Left renal pelvis (tissue), 4 donors: ENCODE measurements around the gene MGLL. TPM values are rescaled to one million over a fixed set of nuclear protein-coding genes. Genes with fewer than 3 reads are reported as not detected.

Source experiments
- DNase-seq, 4 donors: peaks; one replicate each; pipeline ENCODE4 v3.0.0-alpha.2; 2013; ENCODE audit warnings: low read depth in 4 of 4, low spot score in 3 of 4
- polyA plus RNA-seq, 4 donors: library from polyadenylated mRNA; unstranded; fragments of 120-200 nt; gene quantifications; one replicate each; pipeline ENCODE4 v1.2.1, GENCODE V29; 2013; ENCODE audit not compliant: insufficient read length in 4 of 4

Gene MGLL
- polyA plus RNA-seq, 4 donors, result 12.3 to 27.3 (median 24.2) TPM

DNA sequence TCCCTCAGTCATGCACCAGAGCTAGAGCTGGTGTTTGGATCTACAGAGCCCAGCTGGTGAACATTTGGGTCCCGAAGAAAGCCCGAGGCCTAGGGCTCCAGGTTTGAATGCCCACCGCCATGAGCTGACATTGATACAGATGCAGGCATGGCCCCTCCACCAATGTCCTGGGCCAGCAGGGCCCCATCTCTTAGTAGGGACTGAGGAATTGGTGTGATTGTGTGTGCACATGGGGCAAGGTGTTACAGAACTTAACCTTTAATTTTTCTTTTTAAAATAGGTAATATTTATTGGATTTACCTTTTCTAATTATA lies 182.3 kb downstream of the MGLL start:
- no peak for DNase-seq

DNA sequence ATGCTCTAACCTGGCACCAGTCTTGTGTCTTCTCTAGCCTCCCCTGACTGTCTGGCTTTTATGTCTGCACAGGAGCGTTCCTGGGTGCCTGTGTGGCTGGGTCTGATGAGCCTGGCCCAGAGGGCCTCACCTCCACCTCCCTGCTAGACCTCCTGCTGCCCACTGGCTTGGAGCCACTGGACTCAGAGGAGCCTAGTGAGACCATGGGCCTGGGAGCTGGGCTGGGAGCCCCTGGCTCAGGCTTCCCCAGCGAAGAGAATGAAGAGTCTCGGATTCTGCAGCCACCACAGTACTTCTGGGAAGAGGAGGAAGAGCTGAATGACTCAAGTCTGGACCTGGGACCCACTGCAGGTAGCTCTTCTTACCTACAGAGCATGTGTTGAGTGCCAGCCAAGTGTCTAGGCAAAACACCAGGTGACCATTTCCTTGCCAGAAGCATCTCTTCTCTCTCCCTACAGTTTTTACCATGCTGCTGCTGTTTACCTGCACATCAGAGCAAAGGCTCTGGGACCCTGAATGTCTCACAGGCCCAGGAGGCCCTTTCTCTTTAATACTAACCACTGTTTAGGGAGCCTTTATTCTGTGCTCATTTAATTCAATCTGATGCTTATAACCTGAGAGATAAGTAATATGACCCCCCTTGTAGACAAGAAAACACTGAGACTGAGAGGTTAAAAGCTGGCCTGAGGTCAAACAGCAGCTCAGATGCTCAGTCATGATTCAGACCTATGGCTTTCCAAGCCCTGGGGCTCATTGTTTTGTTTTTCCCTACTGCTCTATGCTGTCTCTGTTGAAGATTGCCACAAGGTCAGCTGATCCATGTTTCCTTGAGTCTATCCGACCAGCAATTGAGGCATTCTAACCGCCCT lies 182.9 kb downstream of the MGLL start:
- no peak for DNase-seq

Other genes starting within 250 kb of the MGLL start
- gene TPRA1, start 231.8 kb downstream of the MGLL start, polyA plus RNA-seq, result 10 to 100 TPM; 31.3 to 45.2 (median 34.1) TPM
- gene MCM2, start 224.1 kb downstream of the MGLL start, polyA plus RNA-seq, result 10 to 100 TPM; 36.1 to 62.1 (median 54.7) TPM
- gene PODXL2, start 193.3 kb downstream of the MGLL start, polyA plus RNA-seq, result 10 to 100 TPM; 25.7 to 54.4 (median 46.2) TPM
- gene ABTB1, start 149.6 kb downstream of the MGLL start, polyA plus RNA-seq, result 10 to 100 TPM; 17.7 to 29.1 (median 21.7) TPM
- gene KBTBD12, start 92.7 kb upstream of the MGLL start, polyA plus RNA-seq, result 1 to 10 TPM in 3 of 4 donors, under 1 TPM in 1; 0.86 to 1.6 (median 1.2) TPM
- gene SEC61A1, start 229.9 kb upstream of the MGLL start, polyA plus RNA-seq, result 100 to 1,000 TPM; 161 to 194 (median 167) TPM